ENCODE results near the gene CPED1.

CPED1 gene

GRCh38 chr7:121080913-121081326 is 92.4 kb downstream of the CPED1 start:
- DNase-seq (ENCODE audit: low read depth in 2 of 2) = no peak
- H3K4me3 ChIP-seq (replicated peaks in 1 of 2; ENCODE audit: low read depth in 2 of 2, low read length in 2 of 2) = no peak overlapping the region
- no peak for TF ChIP-seq CTCF (IDR thresholded peaks at IDR 0.05; ENCODE audit: low read depth, low read length)

- peak; percentile 84 to 92 for DNase-seq (ENCODE audit: low read depth in 2 of 2)
- H3K4me3 ChIP-seq (replicated peaks in 1 of 2; ENCODE audit: low read depth in 2 of 2, low read length in 2 of 2) = no peak overlapping the region
- peak; percentile 58 for TF ChIP-seq CTCF (IDR thresholded peaks at IDR 0.05; ENCODE audit: low read depth, low read length)
Measured at GRCh38 chr7:121081327-121081936, 92.9 kb downstream of the CPED1 start.

DNA sequence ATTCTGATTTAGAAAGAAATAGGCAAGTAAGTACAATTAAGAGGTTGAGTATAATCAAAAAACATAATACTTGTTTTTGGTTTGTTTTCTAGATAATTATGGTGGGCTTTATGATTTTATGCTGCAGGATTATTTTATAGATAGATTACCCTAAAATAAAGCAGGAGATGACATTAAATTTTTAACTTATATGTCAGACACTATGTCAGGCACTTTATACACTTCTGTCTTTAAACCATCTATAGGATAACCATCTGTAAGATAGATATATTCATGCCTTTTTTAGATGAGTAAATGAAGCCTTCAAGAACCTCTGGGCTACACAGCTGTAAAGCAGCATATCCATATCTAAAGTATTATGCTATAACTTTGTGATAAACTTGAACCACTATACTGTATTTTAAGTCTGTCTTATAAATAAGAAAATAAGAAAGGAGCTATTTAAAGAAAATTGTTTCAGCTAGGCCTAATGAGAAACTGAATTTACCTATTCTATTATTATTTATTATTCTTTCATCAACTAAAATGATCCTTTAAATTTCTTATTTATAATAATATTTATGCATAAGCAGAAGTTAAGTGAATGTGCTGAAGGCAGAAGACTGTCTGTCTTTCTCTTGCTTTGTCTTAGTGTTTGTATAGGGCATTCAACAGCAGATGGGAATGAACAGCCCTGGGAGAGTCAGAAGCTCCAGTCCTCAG is 94.0 kb downstream of the CPED1 start:
- H3K4me3 ChIP-seq (replicated peaks in 1 of 2; ENCODE audit: low read depth in 2 of 2, low read length in 2 of 2) = no peak overlapping the region
- TF ChIP-seq CTCF (IDR thresholded peaks at IDR 0.05; ENCODE audit: low read depth, low read length) = no peak
- DNase-seq (ENCODE audit: low read depth in 2 of 2) = no peak

GRCh38 chr7:121083138-121083789 is 94.8 kb downstream of the CPED1 start:
- DNase-seq (ENCODE audit: low read depth in 2 of 2) = peak; percentile 57 to 89
- H3K4me3 ChIP-seq (replicated peaks in 1 of 2; ENCODE audit: low read depth in 2 of 2, low read length in 2 of 2) = no peak overlapping the region
- no peak for TF ChIP-seq CTCF (IDR thresholded peaks at IDR 0.05; ENCODE audit: low read depth, low read length)

- no peak for TF ChIP-seq CTCF (IDR thresholded peaks at IDR 0.05; ENCODE audit: low read depth, low read length)
Measured at GRCh38 chr7:121083790-121084251, 95.3 kb downstream of the CPED1 start.

DNA sequence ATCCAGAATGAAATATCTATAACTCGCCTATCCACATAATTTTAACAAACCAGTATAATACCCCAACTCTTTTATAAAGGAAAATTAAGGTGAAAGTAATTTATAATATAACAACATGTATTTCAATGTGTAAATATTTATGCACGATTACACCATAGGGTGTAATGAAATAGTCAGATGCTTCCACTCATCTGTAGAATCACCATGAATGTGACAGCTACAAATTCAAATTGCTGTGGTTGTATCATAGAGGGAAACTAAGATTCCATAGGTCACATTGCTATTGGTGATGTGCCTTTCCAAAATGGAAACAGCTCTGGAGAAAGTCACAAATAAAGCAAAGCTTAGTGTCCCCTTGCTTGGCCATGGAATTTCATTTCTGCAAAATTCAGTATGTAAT is 95.7 kb downstream of the CPED1 start:
- DNase-seq (ENCODE audit: low read depth in 2 of 2) = no peak
- H3K4me3 ChIP-seq (replicated peaks in 1 of 2; ENCODE audit: low read depth in 2 of 2, low read length in 2 of 2) = no peak overlapping the region
- TF ChIP-seq CTCF (IDR thresholded peaks at IDR 0.05; ENCODE audit: low read depth, low read length) = no peak

More at GRCh38 chr7:121083790-121084251, 95.3 kb downstream of the CPED1 start:
- peak in 1 of 2 donors; percentile 74 for DNase-seq (ENCODE audit: low read depth in 2 of 2)
- no peak overlapping the region for H3K4me3 ChIP-seq (replicated peaks in 1 of 2; ENCODE audit: low read depth in 2 of 2, low read length in 2 of 2)
